A549 (cell line): Measurements from ENCODE around the gene SCGB2A2. TPM values are rescaled to one million over a fixed set of nuclear protein-coding genes. Genes with fewer than 3 reads are reported as not detected.

Experiments used
- polyA plus RNA-seq, 4 experiments: library from polyadenylated mRNA; depleted of rRNA in 3 of 4; stranded (reverse); fragments of >200 nt; fragmentation: RNase III in 1 of 4; extraction: RNeasy Plus Mini Kit Qiagen cat#74134 plus additional on column Dnase treatment in 1 of 4; gene quantifications; 2 replicates in 3 of 4; 3 replicates in 1 of 4; pipeline ENCODE4 v1.2.3, GENCODE V29; 2011 to 2017

SCGB2A2 gene
- polyA plus RNA-seq, 2 of the 4 experiments (the other 2 are of a cell fraction): not detected

Other genes with a start within 250 kb of the SCGB2A2 start
- 29.5 and 35.8 TPM in 2 replicates for gene INCENP, start 146.1 kb upstream of the SCGB2A2 start, polyA plus RNA-seq (2011; rRNA removed)
- gene INCENP, start 146.1 kb upstream of the SCGB2A2 start, polyA plus RNA-seq (2017; fragmentation: RNase III; extraction: RNeasy Plus Mini Kit Qiagen cat#74134 plus additional on column Dnase treatment): 50.9 to 55.8 TPM (median 52.2 TPM) in 3 replicates
- gene SCGB1D1, start 79.9 kb upstream of the SCGB2A2 start, polyA plus RNA-seq (2011; rRNA removed): not detected in 2 replicates
- gene SCGB1D1, start 79.9 kb upstream of the SCGB2A2 start, polyA plus RNA-seq (2017; fragmentation: RNase III; extraction: RNeasy Plus Mini Kit Qiagen cat#74134 plus additional on column Dnase treatment): not detected in 3 replicates
- gene SCGB2A1, start 61.5 kb upstream of the SCGB2A2 start, polyA plus RNA-seq (2011; rRNA removed): not detected in 2 replicates
- gene SCGB2A1, start 61.5 kb upstream of the SCGB2A2 start, polyA plus RNA-seq (2017; fragmentation: RNase III; extraction: RNeasy Plus Mini Kit Qiagen cat#74134 plus additional on column Dnase treatment): not detected in 3 replicates
- gene SCGB1D2, start 27.9 kb upstream of the SCGB2A2 start, polyA plus RNA-seq (2011; rRNA removed): not detected in 2 replicates
- gene SCGB1D2, start 27.9 kb upstream of the SCGB2A2 start, polyA plus RNA-seq (2017; fragmentation: RNase III; extraction: RNeasy Plus Mini Kit Qiagen cat#74134 plus additional on column Dnase treatment): not detected in 3 replicates
- not detected in 2 replicates for gene SCGB1D4, start 28.9 kb downstream of the SCGB2A2 start, polyA plus RNA-seq (2011; rRNA removed)
- gene SCGB1D4, start 28.9 kb downstream of the SCGB2A2 start, polyA plus RNA-seq (2017; fragmentation: RNase III; extraction: RNeasy Plus Mini Kit Qiagen cat#74134 plus additional on column Dnase treatment): not detected in 3 replicates
- 13.6 and 19.5 TPM in 2 replicates for gene ASRGL1, start 67.3 kb downstream of the SCGB2A2 start, polyA plus RNA-seq (2011; rRNA removed)
- gene ASRGL1, start 67.3 kb downstream of the SCGB2A2 start, polyA plus RNA-seq (2017; fragmentation: RNase III; extraction: RNeasy Plus Mini Kit Qiagen cat#74134 plus additional on column Dnase treatment): 12.5 to 13.5 TPM (median 12.7 TPM) in 3 replicates
- 0.47 TPM in 1 of 2 replicates, not detected in the other for gene SCGB1A1, start 148.9 kb downstream of the SCGB2A2 start, polyA plus RNA-seq (2011; rRNA removed)
- not detected in 3 replicates for gene SCGB1A1, start 148.9 kb downstream of the SCGB2A2 start, polyA plus RNA-seq (2017; fragmentation: RNase III; extraction: RNeasy Plus Mini Kit Qiagen cat#74134 plus additional on column Dnase treatment)